HCT116 (cell line): Measurements from ENCODE around the gene TMF1.

Experiments used
- CTCF ChIP-seq, 3 experiments: fragments of 200-600 bp in 1 of 3; sonication (generic) in 1 of 3; IDR thresholded peaks in 2 of 3; conservative IDR thresholded peaks in 1 of 3; 2 replicates each; pipeline ENCODE4 v1.5.1; 2012 to 2017; ENCODE audit warnings: low read depth in 2 of 3, low read length in 2 of 3, antibody characterized with exemption in 1 of 3, borderline replicate concordance in 1 of 3, control low read depth in 1 of 3, mild to moderate bottlenecking in 1 of 3, mixed read lengths in 1 of 3, mixed run types in 1 of 3, moderate library complexity in 1 of 3; ENCODE audit not compliant: insufficient read depth in 1 of 3
- EZH2 ChIP-seq: fragments of 200-600 bp; sonication (generic); IDR thresholded peaks from 2 replicates; pipeline ENCODE4 v1.6.1; 2017; ENCODE audit warnings: antibody characterized with exemption, mixed run types
- EZH2phosphoT487 ChIP-seq: fragments of 200-600 bp; IDR thresholded peaks from 2 replicates; pipeline ENCODE4 v1.6.1; 2018; ENCODE audit warnings: antibody characterized with exemption, borderline replicate concordance
- MAX ChIP-seq: IDR thresholded peaks from 2 replicates; pipeline ENCODE4 v1.6.1; 2012
- POLR2A ChIP-seq: IDR thresholded peaks from 2 replicates; pipeline ENCODE4 v1.7.0; 2011; ENCODE audit warnings: borderline replicate concordance; ENCODE audit not compliant: insufficient read depth, insufficient read length; ENCODE audit errors: extremely low read depth
- POLR2AphosphoS5 ChIP-seq: IDR thresholded peaks from 2 replicates; pipeline ENCODE4 v1.6.1; 2011; ENCODE audit warnings: mild to moderate bottlenecking, low read depth, low read length, moderate library complexity
- RAD21 ChIP-seq: IDR thresholded peaks from 2 replicates; pipeline ENCODE4 v1.6.1; 2012; ENCODE audit warnings: low read depth, mild to moderate bottlenecking
- SIN3A ChIP-seq: IDR thresholded peaks from 2 replicates; pipeline ENCODE4 v1.6.1; 2012; ENCODE audit warnings: low read depth
- SP1 ChIP-seq: IDR thresholded peaks from 2 replicates; pipeline ENCODE4 v1.6.1; 2012; ENCODE audit warnings: low read depth
- SRF ChIP-seq: IDR thresholded peaks from 2 replicates; pipeline ENCODE4 v1.6.1; 2012; ENCODE audit warnings: low read depth
- TCF7L2 ChIP-seq: IDR thresholded peaks from 2 replicates; pipeline ENCODE4 v1.7.0; 2011; ENCODE audit warnings: borderline replicate concordance, inconsistent platforms; ENCODE audit not compliant: insufficient read depth, insufficient read length; ENCODE audit errors: extremely low read depth
- YY1 ChIP-seq: IDR thresholded peaks from 2 replicates; pipeline ENCODE4 v1.6.1; 2011; ENCODE audit warnings: low read length, low read depth, moderate library complexity, mild to moderate bottlenecking; ENCODE audit not compliant: insufficient replicate concordance; ENCODE audit errors: extremely low read depth
- ZFX ChIP-seq: fragments of 450-650 bp; IDR thresholded peaks from 2 replicates; pipeline ENCODE4 v1.6.1; 2017
- ZNF274 ChIP-seq: fragments of 200-500 bp; sonication (Bioruptor generic); IDR thresholded peaks from 2 replicates; pipeline ENCODE4 v1.6.1; 2014; ENCODE audit warnings: mild to moderate bottlenecking, low read depth, low read length, inconsistent platforms

GRCh38 chr3:69082361-69082760 lies 30.2 kb upstream of the TMF1 start:
- no peak for TF ChIP-seq CTCF (IDR thresholded peaks at IDR 0.05 in 2 of 3, conservative IDR thresholded peaks at IDR 0.05 in 1 of 3; ENCODE audit: borderline replicate concordance in 1 of 3, insufficient read depth in 1 of 3, low read depth in 2 of 3, low read length in 2 of 3)
- no peak for TF ChIP-seq ZNF274
- no peak for TF ChIP-seq EZH2
- no peak for TF ChIP-seq YY1
- TF ChIP-seq RAD21 = no peak
- no peak for TF ChIP-seq SP1
- TF ChIP-seq POLR2AphosphoS5 = no peak
- TF ChIP-seq POLR2A = no peak
- TF ChIP-seq SRF = no peak
- no peak for TF ChIP-seq SIN3A
- TF ChIP-seq ZFX = no peak
- TF ChIP-seq EZH2phosphoT487 = no peak
- no peak for TF ChIP-seq TCF7L2
- no peak for TF ChIP-seq MAX
